Measurements from ENCODE around the gene NUPR1.

DNA sequence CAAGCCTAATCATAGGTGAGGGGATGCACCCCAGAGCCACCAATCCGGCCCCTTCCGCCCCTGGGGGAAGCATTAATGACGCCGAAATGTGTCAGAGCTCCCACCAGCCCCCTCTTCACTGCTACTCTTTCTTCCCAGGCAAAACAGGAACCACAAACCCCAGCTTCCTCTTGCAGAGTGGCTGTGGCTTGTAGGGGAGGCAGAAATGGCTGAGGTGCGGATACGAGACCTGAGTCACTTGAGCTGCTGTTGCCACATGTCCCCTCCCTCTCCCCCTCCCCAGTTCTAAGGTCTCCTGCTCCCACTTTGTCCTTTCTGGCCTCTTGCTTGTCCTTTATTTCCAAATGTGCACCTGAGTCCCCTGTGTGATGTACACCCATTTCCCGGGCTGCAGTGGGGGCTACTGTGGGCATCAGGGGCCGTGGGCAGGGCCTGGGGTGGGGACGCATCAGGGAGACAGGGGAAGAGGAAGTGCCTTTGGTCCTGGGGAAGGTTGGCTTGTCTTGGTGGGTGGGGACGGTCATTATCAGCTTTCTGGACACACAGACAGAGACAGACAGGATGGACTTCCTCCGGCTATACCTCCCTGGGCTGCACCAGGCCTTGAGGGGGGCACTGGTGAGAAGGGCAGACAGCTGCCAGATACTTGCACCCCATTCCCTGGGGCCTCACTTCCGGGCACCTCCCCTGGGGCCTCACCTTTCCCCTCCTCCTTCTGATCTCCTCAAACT lies 44.5 kb downstream of the NUPR1 start, which contains the start of gene APOBR:
- no peak for TF ChIP-seq POLR2AphosphoS5 (IDR thresholded peaks at IDR 0.05)
- no peak for TF ChIP-seq EZH2 (IDR thresholded peaks at IDR 0.05; ENCODE audit: borderline replicate concordance, insufficient read depth, low read length, poor library complexity, severe bottlenecking)
- TF ChIP-seq, protein P1, sequence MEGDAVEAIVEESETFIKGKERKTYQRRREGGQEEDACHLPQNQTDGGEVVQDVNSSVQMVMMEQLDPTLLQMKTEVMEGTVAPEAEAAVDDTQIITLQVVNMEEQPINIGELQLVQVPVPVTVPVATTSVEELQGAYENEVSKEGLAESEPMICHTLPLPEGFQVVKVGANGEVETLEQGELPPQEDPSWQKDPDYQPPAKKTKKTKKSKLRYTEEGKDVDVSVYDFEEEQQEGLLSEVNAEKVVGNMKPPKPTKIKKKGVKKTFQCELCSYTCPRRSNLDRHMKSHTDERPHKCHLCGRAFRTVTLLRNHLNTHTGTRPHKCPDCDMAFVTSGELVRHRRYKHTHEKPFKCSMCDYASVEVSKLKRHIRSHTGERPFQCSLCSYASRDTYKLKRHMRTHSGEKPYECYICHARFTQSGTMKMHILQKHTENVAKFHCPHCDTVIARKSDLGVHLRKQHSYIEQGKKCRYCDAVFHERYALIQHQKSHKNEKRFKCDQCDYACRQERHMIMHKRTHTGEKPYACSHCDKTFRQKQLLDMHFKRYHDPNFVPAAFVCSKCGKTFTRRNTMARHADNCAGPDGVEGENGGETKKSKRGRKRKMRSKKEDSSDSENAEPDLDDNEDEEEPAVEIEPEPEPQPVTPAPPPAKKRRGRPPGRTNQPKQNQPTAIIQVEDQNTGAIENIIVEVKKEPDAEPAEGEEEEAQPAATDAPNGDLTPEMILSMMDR (IDR thresholded peaks at IDR 0.05; ENCODE audit: poor library complexity, severe bottlenecking) = no peak
- no peak for TF ChIP-seq RAD21 (conservative IDR thresholded peaks at IDR 0.05)
- TF ChIP-seq EP300 (conservative IDR thresholded peaks at IDR 0.05; ENCODE audit: poor library complexity, severe bottlenecking) = no peak
- no peak for TF ChIP-seq TAF1 (IDR thresholded peaks at IDR 0.05; ENCODE audit: low read depth)
- TF ChIP-seq, protein P2, sequence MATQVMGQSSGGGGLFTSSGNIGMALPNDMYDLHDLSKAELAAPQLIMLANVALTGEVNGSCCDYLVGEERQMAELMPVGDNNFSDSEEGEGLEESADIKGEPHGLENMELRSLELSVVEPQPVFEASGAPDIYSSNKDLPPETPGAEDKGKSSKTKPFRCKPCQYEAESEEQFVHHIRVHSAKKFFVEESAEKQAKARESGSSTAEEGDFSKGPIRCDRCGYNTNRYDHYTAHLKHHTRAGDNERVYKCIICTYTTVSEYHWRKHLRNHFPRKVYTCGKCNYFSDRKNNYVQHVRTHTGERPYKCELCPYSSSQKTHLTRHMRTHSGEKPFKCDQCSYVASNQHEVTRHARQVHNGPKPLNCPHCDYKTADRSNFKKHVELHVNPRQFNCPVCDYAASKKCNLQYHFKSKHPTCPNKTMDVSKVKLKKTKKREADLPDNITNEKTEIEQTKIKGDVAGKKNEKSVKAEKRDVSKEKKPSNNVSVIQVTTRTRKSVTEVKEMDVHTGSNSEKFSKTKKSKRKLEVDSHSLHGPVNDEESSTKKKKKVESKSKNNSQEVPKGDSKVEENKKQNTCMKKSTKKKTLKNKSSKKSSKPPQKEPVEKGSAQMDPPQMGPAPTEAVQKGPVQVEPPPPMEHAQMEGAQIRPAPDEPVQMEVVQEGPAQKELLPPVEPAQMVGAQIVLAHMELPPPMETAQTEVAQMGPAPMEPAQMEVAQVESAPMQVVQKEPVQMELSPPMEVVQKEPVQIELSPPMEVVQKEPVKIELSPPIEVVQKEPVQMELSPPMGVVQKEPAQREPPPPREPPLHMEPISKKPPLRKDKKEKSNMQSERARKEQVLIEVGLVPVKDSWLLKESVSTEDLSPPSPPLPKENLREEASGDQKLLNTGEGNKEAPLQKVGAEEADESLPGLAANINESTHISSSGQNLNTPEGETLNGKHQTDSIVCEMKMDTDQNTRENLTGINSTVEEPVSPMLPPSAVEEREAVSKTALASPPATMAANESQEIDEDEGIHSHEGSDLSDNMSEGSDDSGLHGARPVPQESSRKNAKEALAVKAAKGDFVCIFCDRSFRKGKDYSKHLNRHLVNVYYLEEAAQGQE (IDR thresholded peaks at IDR 0.05; ENCODE audit: borderline replicate concordance) = no peak
- no peak for TF ChIP-seq MXI1 (conservative IDR thresholded peaks at IDR 0.05; ENCODE audit: poor library complexity, severe bottlenecking)
- TF ChIP-seq SMC3 (conservative IDR thresholded peaks at IDR 0.05; ENCODE audit: poor library complexity) = no peak
